GM12865 (cell line): Measurements from ENCODE around the gene ZNF446.
A peak's percentile ranks its signal among the peaks of the same experiment; 100 is the strongest.

ENCODE experiments used
- DNase-seq: peaks from one replicate; pipeline ENCODE4 v3.0.0; 2010; ENCODE audit warnings: low read depth
- H3K4me3 ChIP-seq: 2 replicates; pipeline ENCODE4 v1.5.1; 2011; ENCODE audit warnings: mild to moderate bottlenecking, low read depth, low read length, control low read depth
- TF ChIP-seq, protein P1 (sequence below): IDR thresholded peaks from 2 replicates; pipeline ENCODE4 v1.5.1; 2011; ENCODE audit warnings: low read length, control low read depth, low read depth, inconsistent platforms; ENCODE audit not compliant: insufficient read depth; ENCODE audit errors: missing control alignments

ZNF446 gene

GRCh38 chr19:58516246-58516836 is 40.2 kb downstream of the ZNF446 start:
- DNase-seq, result no peak
- TF ChIP-seq, protein P1, sequence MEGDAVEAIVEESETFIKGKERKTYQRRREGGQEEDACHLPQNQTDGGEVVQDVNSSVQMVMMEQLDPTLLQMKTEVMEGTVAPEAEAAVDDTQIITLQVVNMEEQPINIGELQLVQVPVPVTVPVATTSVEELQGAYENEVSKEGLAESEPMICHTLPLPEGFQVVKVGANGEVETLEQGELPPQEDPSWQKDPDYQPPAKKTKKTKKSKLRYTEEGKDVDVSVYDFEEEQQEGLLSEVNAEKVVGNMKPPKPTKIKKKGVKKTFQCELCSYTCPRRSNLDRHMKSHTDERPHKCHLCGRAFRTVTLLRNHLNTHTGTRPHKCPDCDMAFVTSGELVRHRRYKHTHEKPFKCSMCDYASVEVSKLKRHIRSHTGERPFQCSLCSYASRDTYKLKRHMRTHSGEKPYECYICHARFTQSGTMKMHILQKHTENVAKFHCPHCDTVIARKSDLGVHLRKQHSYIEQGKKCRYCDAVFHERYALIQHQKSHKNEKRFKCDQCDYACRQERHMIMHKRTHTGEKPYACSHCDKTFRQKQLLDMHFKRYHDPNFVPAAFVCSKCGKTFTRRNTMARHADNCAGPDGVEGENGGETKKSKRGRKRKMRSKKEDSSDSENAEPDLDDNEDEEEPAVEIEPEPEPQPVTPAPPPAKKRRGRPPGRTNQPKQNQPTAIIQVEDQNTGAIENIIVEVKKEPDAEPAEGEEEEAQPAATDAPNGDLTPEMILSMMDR, result no peak
- no peak overlapping the region for H3K4me3 ChIP-seq

DNA sequence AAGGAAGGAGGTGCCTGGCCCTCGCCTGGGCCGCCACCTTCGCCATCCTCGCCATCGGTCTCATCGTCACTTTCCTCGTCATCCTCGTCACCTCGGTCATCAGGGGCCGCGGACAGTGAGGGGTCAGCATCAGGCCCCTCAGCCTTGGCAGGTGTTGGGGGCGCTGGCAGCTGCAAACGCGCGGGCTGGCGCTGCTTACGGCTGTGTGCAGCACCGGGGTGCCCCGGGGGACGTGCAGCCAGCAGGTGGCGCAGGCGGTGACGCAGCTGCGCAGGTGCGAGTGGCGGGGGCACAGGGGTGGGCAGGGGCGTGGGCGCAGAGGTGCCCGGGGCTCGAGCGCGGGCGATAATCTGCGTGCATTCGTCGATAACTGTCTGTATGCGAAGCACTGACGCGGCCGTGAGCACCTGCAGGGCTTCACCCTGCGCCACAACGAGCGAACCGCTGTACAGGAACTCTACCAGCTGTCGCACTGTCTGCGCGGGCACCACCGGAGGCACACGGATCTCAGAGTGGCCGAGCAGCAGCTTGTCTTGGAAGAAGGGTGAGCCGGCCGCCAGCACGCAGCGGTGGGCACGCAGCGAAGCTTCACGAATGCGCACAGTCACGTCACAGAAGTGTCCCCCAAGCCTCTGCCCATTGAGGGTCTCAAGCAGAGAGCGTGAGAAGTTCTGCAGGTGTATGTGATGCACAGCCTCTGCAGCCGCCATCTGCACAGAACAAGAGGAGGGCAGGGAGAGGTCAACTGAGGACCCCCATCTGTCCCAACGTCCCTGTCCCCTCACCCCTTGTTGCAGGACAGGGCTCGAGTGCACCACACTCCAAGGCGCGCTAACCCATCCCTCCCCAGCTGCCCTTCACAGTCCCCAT is 41.0 kb downstream of the ZNF446 start:
- DNase-seq, result peak; percentile 6
- TF ChIP-seq, protein P1, result no peak
- H3K4me3 ChIP-seq, result no peak overlapping the region

DNA sequence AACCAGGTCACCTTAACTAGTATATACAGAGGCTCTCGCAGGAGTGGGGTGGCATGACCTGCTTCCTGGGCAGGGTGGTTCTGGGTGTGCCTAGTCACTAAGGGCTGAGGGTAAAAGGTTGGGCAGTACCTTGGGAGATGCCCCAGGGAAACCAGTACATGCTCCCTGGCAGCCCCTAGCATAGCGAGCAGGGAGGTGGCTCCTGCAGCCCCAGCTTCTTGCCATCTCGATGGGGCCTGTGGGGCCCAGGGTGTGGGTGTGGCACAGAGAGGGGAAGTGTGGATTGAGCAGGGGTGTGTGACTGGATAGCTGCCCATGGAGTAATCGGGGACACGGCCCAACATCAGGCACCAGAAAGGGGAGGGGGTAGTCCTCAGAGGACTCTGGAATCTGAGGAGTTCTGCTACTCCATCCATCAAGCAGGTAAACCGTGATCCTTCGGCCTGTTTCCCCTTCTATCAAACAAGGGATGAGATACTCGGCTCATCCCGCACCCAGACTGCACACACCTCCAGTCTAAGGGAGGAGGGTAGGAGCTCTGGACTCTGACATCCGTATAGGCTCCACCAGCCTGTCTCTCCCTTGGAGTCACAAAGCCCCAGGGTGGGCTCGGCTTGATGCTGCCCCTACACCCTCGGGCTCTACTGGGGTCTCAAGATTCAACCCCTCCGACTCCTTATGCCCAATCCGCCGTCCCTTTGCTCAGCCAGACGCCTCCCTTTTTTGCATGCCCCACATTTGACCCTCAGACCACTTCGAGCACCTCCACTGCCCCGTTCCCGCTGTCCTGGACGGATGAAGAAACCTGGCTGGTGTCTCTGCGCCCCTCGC is 42.3 kb downstream of the ZNF446 start:
- DNase-seq, result peak; percentile 22
- peak overlapping the region; percentile 93 for H3K4me3 ChIP-seq
- TF ChIP-seq, protein P1, result no peak

DNA sequence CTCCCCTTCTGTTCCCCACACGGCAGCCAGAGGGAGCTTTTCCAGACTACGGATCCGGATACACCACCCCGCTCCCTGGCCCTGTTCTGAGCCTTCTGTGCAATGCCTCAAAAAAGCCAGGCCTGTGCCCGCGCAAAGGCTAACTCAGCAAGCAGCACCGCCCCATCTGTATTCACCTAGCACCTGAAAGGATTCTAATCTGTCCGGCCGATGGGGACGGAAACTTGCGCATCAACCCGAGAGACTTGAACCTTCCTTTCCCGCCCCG is 42.9 kb downstream of the ZNF446 start:
- H3K4me3 ChIP-seq, result peak overlapping the region; percentile 93
- TF ChIP-seq, protein P1, result peak; percentile 48
- peak; percentile 67 for DNase-seq

- DNase-seq, result peak; percentile 98
- TF ChIP-seq, protein P1, result peak; percentile 94
These were observed 43.5 kb downstream of the ZNF446 start, which contains the start of gene ZBTB45 for GRCh38 chr19:58519355-58520256. Gene ZBTB45 (minus strand): TSS chr19:58519810. CDS start chr19:58517673, 2,137 bp downstream.

GRCh38 chr19:58520257-58520599 is 44.1 kb downstream of the ZNF446 start:
- TF ChIP-seq, protein P1, result no peak
- peak overlapping the region; percentile 93 for H3K4me3 ChIP-seq
- DNase-seq, result no peak

More at GRCh38 chr19:58519355-58520256, 43.5 kb downstream of the ZNF446 start, which contains the start of gene ZBTB45:
- peak within 1 kb of the TSS; percentile 93 for H3K4me3 ChIP-seq
